ENCODE results near the gene RPP14.

Gene RPP14

DNA sequence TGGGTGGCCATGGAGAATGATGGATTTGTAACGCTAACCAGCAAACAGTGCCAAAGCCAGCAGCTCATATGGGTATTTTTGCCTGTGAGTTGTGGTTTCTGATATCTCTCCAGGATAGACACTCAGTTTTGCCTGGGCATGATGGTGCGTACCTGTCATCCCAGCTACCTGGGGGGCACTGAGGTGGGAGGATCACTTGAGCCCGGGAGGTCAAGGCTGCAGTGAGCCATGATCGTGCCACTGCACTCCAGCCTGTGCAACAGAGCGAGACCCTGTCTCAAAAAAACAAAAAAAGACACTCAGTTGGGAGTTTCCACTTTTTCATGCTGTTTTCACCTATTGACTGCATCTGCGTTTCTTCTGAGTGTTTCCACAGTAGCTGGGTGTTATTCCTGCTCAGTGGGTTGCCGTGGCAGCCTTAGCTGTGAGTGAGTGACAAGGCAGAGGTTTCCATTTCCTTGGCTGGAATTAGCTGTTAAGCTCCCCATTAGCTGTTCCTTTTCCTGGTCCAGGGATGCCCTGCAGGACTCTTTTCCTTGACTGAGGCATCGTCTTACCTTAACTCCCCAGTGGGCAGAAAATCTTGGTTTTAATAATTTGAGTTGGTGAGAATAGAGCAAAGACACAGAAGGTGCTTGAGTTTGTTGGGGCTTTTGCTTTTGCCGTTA lies 14.2 kb upstream of the RPP14 start:
- no peak for DNase-seq (ENCODE audit: low spot score)

DNA sequence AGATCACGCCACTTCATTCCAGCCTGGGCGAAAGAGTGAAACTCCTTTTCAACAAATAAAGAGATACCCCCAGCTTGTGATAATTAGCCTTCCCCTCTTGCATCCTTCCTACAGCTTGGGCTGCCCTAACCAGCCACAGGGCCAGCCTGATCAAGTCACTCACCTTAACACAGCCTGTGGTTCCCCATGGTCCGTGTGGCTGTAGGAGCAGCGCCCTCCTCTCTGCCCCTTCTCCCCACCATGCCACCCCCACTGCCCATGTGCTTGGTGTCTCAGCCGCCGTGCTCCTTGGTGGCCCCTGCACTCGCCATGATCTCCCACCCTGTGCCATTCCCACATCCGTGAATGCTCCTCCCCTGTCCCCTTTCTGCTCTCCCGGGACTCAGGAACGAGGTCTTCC lies 13.2 kb upstream of the RPP14 start:
- no peak for DNase-seq (ENCODE audit: low spot score)

DNA sequence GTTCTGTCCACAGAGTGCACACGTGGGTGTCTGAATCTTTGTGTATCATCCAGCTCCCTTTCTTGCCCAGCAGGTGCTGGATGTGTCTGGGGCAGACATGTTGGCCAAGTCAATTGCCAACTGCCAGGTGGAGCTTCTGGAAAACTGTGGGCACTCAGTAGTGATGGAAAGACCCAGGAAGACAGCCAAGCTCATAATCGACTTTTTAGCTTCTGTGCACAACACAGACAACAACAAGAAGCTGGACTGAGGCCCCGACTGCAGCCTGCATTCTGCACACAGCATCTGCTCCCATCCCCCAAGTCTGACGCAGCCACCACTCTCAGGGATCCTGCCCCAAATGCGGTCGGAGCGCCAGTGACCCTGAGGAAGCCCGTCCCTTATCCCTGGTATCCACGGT lies 12.5 kb upstream of the RPP14 start:
- no peak for DNase-seq (ENCODE audit: low spot score)

DNA sequence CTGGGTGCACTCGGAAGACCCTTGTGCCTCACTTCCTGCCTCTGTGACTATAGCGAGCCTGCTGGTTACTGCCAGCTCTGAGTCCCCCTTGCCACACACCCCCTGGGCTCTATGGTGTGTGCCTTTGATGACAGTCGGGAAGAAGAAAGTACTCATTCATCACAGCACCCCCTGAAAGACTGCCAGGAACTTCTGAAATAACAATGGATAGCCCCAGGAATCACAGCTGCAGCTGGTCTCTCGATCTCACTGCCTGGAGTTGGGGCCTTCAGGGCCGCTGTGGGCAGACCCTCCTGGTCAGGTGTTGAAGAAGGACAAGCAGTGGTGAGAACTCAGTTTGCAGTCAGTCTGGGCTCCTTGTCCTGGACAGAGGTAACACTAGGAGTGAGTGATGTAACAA lies 9.8 kb upstream of the RPP14 start:
- DNase-seq (ENCODE audit: low spot score): no peak

DNA sequence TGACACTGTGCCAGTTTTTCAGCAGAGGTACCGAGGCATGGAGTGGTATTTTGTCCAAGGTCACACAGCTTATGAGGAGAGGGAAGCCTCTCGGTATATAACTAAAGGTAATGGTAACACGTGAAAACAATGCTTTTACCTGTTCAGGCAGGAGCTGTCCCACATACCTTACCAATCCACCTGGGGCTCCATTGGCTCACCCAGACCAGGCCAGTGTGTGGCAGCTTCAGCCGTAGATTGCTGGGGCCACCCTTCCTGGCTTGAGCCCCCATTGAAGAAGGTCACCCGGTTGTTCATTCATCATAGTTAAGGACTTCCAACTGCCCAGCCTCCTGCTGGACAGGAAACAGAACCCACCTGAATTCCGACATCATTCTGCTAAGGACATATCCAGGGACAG lies 9.2 kb upstream of the RPP14 start:
- DNase-seq (ENCODE audit: low spot score): no peak

DNA sequence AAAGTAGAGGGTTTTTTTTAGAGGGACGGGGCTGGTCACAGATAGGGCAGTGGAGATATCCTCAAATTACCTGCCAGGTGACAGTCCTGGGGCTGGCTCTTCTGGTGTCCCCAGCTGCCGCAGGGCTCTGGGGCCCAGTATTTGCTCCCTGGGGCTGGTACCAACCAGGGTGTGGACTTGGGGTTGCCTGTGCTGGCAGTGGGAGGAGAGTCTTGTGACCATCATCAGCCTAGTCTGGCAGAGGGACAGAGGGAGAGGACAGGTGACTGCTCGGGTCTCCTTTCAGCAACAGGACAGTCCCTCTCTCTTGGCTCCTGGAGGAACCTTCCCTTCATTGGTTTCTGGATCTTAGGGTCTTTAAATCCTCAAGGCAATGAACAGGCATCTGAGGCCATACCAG lies 7.9 kb upstream of the RPP14 start:
- DNase-seq (ENCODE audit: low spot score): no peak

DNA sequence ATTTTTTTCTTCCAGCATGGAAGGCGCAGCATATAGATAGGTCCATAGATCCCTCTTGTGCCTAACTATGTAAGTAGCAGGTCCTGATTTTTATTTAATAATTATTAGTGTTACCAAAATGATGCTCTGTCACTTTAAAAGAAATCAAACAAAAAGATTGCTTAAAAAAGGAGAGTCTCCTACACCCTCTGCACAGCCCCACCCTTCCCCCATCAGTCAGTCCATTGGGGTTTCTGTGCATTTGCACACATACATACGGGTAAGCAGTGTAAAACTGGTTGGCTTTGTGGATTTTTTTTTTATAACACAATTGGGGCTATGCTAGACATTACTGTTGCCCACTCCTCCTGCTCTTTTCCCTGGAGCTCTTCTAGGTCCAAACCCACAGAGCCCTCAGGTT lies 7.0 kb upstream of the RPP14 start:
- no peak for DNase-seq (ENCODE audit: low spot score)

DNA sequence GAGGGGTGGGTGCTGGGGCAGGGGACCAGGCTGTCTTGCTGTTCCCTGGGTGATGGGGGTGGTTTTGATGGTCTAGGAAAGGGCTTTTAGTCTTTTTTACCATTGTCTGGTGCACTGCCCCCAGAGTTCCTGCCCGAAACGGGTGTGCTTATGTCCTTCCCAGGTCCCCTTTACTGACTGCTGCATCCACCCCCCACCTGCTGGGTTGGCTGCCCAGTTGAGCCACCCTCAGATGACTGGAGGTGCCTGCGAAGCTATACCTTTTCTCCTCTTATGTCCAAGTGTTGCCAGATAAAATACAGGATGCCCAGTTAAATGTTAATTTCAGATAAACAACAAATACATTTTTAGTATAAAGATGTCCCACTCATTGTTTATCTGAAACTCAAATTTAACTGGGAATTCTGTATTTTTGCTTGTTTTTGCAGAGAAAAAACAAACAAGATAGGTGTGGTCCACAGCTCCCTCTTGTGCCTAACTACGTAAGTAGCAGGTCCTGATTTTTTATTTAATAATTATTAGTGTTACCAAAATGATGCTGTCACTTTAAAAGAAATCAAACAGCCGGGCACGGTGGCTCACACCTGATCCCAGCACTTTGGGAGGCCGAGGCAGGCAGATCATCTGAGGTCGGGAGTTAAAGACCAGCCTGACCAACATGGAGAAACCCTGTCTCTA lies 6.1 kb upstream of the RPP14 start:
- DNase-seq (ENCODE audit: low spot score): peak; percentile 40

DNA sequence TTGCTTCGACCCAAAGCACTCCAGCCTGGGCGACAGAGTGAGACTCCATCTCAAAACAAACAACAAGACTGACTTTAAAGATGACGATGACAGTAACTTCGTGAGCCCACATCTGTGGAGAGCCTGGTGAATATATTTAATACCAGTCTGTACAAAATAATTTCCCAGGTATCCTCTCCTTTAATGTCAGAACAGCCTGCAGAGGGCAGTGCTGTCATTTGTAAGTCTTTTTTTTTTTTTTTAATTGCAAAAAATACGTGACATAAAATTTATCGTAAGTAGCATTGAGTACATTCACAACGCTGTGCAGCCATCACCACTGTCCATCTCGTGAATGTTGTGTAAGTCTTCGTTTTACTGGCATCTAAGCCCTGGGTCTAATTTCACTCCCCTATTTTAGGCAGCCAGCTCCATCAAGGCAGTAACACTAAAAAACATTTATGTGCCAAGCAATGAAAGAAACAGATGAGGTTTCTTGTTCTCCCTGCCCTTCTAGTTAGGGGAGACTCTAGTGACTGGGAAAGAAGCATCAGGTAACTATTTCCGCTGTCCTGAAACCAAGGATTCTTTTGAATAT lies 1.7 kb downstream of the RPP14 start:
- peak; percentile 74 for DNase-seq (ENCODE audit: low spot score)

DNA sequence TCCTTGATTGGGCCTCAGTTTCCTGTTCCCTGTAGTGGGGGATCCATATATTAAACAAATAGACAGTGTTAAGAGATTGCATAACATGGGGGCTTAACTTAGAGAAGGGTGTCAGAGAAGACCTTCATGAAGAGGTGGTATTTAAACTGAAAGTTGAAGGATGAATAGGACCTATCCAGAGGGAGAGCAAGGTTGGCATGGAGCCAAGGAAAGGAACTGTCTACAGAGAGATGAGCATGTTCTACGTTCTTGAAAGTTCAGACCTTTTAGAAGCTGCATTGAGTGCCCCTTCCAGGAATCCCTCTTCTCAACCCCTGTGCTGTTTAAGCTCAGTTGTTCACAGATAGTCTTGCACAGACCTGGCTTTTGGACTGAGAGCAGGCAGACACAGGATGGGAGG lies 2.7 kb downstream of the RPP14 start:
- no peak for DNase-seq (ENCODE audit: low spot score)

DNA sequence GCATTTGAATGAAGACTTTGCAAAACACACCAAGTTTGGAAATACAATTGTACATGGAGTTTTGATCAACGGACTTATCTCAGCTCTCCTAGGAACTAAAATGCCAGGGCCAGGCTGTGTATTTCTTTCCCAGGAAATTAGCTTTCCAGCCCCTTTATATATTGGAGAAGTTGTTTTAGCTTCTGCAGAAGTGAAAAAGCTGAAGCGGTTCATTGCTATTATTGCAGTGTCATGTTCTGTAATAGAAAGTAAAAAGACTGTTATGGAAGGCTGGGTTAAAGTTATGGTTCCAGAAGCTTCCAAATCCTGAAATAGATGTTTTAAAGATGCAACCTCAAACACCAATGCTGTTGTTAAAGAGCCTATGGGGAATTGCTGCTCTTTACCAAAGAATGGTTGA lies 11.8 kb downstream of the RPP14 start:
- DNase-seq (ENCODE audit: low spot score): no peak

DNA sequence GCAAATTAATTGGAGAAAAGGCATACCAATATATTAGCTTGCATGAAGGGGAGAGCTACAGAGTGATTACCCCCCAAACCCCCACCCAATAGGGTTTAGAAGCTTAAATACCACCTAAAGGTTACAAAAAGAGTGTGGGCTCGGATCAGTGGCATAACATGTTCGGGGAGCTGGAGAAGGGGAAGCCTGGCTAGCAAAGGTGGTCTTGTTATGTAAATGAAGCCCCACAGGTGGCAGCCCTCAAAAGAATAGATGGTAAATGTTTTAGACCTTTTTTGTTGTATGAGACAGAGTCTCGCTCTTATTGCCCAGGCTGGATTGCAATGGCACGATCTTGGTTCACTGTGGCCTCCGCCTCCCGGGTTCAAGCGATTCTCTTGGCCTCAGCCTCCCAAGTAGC lies 15.7 kb downstream of the RPP14 start:
- no peak for DNase-seq (ENCODE audit: low spot score)

DNA sequence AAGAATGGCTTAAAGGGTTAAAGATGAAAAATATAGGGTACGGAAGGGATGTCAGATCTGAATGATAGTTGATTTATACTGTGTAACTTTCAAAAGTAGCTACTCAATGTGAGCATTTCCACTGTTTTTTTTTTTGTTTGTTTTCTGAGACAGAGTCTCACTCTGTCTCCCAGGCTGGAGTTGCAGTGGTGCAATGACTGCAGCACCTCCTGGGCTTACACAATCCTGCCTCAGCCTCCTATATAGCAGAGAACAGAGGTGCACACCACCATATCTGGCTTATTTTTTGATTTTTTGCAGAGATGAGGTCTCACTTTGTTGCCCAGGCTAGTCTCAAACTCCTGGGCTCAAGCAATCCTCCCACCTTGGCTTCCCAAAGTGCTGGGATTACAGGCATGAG lies 16.7 kb downstream of the RPP14 start:
- no peak for DNase-seq (ENCODE audit: low spot score)

DNA sequence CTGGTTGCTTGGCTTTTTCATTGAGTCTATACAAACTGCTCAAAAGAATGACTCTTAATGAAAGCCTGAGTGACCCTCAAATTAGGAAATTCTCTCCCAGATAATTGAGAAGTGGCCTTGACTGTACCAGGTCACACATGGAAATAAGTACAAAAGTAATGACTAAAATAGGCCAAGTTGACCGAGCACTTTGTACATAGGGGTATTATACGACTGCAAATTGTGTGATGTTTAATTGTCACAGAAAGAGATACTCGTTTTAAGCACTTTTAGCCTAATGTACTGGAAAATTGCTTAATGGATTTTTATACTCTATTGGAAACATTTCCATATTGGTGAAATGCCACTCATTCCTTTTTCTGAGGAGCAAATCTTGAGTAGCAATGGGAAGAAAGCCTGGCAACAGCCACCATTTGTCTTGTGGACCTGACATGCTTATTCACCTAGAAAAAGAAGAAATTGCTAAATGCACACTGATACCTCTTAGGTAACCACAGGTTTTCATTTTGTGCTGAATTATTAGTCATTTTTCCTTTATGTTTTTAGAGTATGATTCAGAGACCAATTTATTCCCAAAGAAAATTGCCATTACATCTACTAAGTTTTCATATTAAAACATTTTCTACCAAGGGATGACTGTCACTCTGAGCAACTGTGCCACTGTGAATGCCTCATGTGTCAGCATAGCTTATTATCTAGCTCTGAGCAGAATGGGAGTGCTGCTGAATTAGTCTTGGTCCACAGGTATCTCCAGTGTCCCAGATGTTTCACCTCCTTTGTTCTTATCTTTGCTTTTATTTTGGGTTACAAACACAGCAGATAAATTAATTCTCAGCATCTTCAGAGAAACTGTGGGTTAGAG lies 17.7 kb downstream of the RPP14 start:
- no peak for DNase-seq (ENCODE audit: low spot score)

DNA sequence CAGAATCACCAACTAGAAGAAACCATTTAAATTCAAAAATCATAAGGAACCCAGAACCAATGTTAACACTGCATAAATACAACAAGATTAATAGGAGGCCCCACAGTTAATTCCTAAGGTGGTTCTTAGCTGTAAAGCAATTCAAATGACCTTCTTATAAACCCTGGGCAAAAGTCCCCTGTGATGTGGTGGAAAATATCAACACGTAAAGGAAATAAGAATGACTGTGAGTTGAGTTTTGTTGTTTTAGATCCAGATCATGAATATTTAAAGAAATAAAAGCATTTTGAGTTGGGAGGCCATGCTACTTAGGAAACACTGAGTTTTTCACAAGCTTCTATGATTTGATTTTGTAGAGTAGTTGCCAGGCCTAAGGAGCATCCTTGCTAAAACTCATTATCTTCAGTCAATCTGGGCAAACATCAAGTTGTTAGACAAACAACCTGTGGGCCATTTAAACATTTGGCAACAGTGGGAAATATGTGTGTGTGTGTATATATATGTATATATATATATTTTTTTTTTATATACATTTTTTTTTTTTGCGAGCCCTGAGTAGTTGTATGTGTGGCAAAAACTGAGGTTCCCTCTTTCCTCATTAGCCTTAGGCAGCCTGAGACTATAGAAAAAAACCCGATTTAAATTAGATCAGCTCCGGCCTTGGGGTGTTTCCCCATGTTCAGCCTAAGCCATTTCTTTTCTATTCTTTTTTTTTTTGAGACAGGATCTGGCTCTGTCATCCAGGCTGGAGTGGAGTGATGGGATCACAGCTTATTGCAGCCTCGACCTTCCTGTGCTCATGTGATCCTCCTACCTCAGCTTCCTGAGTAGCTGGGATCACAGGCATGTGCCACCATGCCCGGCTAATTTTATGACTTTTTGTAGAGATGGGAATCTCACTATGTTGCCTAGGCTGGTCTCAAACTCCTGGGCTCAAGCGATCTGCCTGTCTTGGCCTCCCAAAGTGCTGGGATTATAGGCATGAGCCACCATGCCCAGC lies 18.6 kb downstream of the RPP14 start:
- no peak for DNase-seq (ENCODE audit: low spot score)

DNA sequence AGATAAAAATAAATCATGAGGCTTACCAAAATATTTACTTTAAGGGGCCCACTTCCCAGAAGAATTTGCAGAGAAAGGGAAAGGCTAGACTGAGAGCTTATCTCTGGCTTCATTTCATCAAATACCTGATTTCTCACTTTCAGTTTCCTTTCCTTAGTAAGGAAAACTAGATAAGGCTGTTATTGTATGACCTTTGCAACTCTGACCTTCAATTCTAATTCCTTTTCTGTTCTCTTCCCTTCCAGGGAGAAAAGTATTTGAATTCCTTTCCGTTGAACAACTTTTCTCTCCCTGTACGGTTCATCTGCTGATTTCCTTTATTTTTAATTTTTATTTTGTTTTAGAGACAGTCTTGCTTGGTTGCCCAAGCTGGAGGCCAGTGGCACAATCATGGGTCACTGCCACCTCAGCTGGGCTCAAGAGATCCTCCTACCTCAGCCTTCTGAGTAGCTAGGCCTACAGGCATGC lies 19.5 kb downstream of the RPP14 start:
- DNase-seq (ENCODE audit: low spot score): no peak

DNA sequence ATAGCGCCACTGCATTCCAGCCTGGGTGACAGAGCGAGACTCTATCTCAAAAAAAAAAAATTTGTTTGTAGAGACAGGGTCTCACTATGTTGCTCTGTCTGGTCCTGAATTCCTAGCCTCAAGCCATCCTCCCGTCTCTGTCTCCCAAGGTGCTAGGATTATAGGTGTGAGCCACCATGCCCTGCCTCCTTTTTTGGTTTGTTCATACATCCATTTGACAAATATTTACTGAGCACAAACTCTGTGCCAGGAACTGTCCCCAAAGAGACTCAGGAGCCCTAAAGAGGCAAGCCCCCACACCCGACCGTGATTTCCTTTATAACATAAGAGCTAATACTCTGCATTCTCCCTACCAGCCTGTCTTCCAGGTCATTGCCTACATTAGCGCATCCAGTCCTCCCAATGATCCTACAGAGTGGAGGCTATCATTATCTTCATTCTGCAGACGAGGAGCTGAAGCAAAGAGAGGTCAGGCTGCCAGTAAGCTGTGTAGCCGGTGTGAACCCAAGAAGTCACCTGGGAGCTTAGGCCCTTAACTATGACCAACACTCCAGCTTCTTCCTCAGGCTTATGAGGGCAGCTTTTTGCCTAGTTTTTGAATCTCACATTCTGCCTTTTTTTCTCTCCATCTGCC lies 20.3 kb downstream of the RPP14 start:
- no peak for DNase-seq (ENCODE audit: low spot score)

DNA sequence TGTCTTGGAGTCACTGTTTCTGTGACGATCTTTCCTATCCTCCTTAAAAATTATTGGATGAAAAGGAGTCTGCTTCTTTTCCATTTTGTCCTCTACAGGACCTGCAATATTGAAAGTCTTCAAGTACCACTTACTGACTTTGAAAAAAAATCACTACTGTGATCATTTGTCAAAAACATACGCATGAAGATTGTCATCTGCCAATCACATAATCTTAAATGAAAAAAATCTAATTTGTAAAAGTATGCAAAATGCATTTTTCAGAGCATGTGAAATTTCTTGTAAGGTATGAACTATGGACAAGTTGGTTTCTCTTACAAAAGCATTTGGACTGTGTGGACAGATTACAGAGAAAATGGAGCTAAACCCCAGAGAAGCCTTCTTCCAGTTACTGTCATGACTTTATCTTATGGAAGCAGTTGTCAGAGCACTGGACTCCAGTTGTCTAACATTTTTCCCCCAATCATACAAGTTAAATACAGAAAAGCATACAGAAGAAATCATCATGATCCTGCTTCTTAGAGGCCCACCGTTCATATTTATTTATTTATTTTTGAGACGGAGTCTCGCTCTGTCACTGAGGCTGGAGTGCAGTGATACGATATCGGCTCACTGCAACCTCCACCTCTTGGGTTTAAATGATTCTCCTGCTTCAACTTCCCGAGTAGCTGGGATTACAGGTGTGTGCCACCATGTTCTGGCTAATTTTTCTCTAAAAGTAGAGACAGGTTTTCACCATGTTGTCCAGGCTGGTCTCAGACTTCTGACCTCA lies 23.3 kb downstream of the RPP14 start:
- DNase-seq (ENCODE audit: low spot score): no peak

DNA sequence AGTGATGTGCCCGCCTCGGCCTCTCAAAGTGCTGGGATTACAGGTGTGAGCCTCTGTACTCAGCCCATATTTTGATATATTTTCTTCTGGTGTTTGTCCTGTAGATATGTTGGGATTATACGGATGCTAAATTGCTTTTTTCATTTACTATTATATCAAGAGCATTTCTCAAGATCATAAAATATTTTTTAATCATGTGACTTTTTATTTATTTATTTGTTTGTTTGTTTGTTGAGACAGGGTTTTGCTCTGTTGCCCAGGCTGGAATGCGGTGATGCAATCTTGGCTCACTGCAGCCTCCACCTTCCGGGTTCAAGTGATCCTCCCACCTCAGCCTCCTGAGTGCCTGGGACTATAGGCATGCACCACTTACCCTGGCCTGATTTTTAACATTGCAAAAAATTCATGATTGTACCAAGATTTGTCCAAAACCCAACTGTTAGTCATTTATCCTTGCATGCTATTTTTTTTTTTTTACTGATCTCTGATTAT lies 23.9 kb downstream of the RPP14 start:
- no peak for DNase-seq (ENCODE audit: low spot score)

DNA sequence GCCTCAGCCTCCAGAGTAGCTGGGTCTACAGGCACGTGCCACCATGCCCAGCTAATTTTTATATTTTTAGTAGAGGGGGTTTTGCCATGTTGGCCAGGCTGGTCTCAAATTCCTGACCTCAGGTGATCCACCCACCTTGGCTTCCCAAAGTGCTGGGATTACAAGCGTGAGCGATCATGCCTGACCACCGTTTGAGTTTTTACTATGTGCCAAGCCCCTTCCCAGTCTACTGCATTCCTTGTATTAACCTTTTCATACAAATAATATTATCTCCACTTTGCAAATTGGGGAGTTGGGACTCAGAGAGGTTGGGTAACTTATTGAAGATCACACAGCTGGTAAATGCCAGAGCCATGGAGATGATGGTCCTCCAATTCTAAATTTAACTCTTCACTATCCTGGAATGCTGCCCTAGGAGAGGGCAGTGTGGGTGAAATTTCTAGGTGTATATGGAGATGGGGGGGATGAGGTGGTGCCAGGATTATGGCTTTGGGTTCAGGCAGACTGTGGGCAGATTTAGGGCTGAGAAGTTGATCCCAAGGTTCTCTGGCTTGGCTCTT lies 25.6 kb downstream of the RPP14 start:
- DNase-seq (ENCODE audit: low spot score): no peak
